HG03108 (cell line): ENCODE results near the gene FAM120B.

Experiments used
- ATAC-seq: cut with Tn5 transposase; IDR thresholded peaks from one replicate; pipeline ENCODE4 v1.9.1; 2021; ENCODE audit warnings: moderate library complexity; ENCODE audit not compliant: unreplicated experiment

The FAM120B gene

DNA sequence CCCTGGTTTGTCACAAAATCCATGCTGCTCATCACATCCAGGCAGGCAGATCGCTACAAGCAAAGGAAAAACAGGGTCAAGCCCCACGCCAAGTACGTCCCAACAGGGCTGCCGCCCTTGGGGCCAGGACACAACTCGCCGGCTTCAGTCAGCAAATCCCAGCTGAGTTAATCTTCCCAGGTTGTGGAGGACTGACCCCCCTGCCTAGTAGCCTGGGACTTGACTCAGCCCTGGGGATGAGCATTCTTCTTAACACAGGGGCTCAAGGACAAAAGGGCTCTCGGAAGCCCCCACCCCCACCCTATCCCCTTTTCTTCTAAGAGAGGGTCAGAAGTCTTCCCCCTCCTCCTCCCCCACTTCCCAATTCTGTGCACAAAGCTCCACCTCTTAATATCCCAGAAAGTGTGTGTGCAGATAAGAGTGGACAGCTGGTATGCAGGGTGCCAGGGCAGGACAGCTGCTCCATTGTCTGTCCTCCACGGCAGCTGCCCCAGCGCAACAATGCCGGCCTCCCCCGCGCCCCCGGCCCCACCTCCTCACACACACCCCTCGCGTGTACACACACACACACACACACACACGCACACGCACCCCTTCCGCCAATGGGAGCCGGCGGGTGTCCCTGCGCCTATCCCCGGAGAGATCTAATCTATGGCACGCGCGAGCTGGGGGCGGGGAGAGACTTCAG lies 20.2 kb upstream of the FAM120B start:
- no peak for ATAC-seq

DNA sequence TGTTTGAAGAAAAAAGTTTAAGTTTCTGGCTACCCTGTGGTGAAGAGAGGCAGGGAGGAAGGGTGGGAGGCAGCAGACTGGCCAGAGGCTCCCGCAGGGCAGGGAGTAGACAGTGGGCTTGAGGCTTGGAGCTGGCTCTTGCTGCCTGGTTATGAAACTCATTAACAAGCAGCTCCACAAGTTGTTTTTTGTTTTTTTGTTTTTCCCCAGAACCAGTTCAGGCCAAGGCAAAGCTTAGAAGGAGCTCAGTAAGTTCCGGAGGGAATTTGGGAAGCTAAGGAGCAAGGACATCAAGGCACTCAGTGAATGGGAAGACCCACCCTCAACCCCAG lies 19.7 kb upstream of the FAM120B start:
- no peak for ATAC-seq

DNA sequence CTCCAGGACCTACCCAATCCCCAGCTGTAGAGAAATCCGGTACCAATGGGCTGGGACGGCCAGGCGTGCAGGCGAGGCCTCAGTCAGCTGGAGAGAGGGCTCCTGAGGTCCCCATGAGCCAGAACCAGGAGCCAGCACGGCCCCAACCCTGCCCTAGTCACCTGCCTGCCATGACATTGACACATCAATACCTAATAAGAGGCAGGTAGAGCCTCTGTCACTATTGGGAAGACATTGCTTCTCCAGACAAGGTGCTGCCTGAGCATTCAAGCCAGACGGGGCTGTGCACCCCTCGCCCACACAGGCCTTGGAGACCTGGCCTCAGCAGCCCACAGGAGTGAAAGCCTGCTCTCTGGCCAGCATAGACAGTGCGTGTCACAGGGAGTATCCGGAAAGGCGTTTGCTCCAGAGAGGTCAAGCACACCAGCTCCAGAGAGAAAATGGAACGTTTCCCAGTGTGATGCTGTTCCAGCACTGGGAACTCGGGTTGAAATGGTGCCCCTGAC lies 19.1 kb upstream of the FAM120B start:
- no peak for ATAC-seq

DNA sequence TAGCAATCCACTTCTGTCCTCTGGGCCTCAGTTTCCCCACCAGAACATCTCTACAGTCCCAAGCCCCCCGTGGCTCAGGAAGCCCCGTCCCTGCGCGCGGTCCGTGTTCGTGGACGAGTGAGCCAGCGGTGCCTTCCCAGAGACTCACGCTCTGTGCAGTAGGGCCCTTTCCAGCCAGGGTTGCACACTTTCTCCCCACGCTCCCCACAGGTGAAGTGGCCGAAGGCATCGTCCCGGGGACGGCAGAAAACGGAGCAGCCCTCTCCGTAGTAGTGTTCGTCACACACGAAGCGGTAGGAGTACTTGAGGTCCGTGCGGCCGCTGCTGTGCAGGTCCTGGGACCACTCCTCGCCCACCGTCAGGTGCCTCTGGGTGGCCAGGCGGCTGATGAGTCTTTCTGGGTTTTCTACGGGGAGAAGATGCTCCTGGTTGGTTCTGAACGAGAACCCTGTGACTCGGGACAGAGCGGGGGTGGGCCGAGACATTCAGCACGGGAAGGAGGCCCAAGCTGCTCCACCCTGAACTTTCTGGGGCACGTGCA lies 18.4 kb upstream of the FAM120B start:
- no peak for ATAC-seq

DNA sequence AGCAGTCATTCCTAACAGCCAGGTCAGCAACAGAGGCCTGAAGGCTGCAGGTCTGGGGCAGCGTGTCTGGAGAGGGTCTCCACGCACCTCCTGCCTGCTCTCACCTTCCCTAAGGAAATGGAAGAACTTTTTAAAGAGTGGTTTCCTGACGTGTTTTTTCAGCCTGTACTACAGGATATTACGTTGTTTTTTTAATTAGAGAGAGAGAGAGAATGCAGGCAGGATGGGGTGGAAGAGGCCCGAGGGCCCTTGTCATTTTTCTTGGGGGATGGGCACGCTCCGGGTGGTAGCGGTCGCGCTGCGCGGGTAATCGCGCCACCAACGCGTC lies 17.7 kb upstream of the FAM120B start:
- ATAC-seq, result no peak

DNA sequence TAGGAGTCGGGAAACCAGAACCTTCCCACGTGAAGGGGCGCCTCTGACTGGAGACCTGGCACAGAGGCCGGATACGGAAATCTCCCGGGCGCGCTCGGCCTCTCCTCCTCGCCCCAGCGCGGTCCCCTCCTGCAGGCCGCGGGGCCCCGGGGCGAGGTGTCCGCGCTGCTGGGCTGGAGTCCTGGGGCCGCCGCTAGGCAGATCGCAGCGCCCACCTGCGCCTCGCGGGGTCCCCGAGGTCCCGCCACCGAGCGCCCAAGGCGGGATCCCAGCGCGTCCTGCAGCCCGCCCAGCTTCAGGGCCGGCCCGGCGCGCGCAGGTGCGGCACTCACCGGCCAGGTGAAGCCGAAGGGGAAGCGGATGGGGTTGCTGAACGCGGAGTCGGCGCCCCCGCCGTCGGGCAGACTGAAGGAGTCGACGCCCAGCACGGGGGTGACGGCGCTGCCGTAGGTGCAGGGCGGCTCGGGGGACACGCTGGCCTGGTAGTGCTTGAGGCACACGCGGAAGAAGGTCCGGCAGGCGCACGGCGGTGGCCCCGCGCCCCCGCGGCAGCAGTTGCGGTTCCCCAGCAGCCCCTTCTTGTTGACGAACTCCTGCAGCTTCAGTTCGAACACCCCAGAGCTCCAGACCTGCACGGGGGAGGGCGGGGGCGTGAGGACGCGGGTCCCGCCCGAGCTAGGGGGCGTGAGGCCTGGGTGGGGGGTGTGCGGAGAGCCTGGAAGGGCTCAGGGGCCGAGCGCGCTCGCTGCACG lies 17.2 kb upstream of the FAM120B start:
- ATAC-seq, result no peak

DNA sequence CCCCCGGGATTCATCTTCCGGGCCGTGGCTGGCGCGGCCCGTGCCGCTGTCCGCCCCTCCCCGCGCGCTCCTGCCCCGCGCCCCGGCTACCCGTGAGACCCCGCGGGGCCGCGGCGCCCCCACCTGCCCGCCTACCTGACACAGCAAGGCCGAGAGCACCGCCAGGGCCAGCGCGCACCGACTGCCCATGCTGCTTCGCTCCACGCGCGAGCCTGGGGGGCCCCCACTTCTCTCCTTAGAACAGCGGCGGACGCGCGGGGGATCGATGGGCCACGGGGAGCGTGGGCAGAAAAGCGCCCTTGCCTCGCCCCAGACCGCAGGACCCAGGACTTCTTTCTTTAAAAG lies 16.6 kb upstream of the FAM120B start:
- ATAC-seq, result no peak

DNA sequence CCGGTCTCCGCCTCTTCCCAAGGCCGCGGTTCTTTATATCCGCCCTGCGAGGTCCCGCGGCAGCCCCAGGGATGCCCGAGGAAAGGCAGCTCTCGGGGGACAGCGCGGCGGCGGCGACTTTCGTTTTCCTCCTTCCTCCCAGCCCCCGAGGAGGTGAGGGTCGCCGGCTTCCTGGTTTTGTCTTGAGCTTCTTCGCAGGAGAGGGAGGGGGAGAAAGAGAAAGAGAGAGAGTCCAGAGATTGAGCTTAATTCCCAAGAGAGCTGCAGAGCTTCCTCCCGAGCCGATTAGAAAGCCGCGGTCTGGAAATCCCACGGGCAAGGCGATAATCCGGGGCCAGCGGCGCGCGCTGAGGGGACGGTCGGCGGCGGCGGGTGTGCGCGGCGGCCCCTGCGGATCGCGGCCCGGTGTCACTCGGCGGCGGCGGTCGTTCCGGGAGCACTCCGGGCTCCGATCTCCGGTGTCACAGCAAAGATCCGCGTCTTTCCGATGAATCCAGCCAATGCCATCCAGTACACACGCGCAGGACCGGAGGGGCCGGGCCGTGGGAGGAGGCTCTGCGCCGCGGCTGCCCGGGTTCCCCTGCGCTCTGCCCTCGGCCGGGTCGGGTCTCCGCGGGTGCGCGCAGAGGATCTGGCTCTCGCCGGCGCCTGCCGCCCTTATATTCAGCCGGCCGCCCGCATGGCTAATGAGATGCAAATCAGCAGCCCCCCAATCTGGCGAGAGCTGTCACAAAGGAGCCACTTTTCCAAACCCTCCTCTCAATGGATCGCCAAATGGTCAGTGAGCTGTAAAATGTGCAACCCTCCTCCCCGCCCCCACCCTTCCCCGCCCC lies 16.0 kb upstream of the FAM120B start, which contains the start of gene DLL1:
TSS of gene DLL1 (minus strand) at position 783 of the 833 bp plus-strand sequence. CDS start 939 bp downstream, outside the sequence.
- ATAC-seq, result no peak

DNA sequence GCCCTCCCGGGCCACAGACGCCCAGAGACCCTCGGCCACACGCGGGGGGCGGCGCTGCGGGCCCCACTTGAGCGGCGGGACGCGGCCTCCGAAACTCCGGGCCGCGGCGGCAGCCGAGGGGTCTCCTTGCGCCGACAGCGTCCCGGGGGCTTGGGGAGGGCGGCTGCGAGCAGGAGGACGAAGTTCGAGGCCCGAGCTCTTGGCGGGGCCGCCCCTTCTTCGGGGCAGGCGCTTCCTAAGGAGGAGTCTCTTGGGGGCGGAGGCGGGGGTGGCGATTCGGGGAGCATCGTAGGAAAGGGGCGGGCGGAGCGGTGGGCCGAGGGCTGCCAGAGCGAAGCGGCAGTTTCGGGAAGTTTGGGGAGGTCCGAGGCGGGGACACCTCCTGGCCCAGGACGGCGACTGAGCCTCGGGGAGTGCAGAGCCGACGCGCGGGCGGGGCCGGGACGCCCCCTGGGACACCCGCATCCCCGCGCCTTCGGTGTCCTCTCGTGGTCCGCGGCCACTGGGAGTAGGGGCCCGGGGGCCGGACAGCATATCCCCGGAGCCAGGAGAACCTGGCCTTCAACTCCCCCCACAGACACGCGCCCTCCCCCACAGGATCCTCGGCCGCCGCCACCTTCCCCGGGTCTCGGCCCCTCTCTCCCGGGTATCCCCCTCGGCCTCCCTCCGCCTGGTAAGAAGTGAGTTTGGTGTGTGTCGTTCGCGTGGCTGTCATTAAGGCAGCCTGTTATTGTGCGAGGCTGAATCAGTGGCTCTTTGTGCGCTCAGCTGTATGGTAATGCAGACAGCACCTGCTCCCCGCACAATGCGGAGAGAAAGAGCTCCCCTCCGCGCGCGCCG lies 15.1 kb upstream of the FAM120B start:
- no peak for ATAC-seq

DNA sequence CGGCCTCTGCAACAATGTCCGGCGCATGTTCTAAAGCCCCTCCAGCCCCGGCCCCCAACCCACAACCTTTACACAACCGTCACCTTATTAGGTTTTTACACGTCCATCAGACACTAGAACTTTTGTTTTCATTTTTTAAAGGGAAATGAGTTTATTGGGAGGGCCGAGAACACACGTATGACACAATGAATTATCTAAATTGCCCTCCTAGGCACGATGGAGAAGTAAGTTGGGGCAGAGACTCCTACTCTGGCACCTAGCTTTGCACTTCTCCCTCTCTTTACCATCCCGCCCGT lies 14.5 kb upstream of the FAM120B start:
- no peak for ATAC-seq

DNA sequence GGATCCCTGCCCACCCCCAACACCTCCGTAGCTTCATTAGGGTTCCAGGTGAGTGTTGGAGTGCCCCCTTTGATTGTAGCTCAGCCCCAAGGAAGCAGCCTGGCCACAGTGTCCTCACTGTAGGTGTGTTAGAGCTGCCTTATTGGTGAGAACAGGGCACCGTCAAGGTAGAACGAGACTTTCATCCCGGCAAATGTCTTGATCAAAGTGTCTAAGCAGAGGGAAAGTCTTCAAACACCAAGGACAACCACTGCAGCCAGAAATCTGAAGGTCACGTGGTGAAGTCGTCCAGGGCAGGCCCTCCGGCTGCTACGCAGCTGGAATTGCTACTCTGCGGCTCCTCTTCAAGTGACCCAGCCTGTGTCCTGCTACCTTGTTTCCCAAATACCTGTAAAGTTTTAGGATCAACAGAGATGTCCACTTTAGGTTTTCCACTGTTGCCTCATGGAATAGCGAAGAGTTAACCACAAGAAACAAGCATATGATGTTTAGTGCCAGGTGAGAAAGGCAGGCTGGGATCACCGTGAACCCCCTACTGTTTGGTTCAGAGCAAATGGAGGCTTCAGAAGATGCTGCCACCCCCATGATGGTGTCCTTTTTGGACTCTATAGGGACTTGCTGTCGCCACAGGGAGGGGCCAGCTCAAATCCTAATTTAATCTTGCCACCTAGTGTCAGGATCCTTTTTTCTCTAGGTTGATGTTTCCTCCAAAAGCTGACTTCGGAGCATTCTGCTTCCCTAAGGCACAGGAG lies 14.0 kb upstream of the FAM120B start:
- no peak for ATAC-seq

DNA sequence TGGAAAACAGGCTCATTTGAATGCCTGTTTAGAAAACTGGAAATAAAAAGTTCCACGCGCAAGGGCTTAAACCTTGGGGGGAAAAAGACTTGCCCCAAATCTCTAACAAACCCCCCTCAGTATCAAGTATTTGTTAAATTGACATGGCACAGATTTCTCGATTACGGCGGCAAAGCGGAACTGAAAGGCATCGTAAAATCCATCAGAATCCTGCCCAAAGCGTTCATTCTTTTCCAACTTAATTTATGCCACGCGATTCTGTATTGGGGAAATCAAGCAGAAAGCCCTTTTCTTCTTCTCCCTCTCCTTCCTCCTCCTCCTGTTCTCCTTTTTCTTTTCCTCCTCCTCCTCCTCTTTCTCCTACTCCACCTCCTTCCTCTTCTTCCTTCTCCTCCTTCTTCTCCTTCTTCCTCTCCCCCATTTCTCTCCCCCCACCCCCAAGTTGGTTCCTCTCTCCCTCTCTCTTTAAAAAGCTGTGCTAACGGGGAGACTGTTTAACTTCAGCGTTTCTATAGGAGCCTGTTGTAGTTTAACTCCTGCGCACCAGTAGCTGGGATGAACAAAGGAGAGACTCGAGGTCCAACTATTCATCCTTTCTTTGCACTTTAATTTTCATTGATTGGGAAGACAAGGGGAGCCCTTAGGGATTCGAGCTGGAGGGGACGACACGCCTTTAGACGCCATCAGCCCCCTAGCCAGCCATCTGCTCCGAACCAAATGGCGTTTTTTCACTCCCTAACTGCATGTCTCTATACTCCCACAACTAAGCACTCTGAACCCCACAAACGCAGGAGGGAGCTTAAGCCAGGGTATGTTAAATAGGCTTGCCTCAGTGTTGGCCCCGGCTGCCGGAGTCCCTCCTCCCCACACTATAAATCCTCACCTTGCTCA lies 13.0 kb upstream of the FAM120B start:
- no peak for ATAC-seq

DNA sequence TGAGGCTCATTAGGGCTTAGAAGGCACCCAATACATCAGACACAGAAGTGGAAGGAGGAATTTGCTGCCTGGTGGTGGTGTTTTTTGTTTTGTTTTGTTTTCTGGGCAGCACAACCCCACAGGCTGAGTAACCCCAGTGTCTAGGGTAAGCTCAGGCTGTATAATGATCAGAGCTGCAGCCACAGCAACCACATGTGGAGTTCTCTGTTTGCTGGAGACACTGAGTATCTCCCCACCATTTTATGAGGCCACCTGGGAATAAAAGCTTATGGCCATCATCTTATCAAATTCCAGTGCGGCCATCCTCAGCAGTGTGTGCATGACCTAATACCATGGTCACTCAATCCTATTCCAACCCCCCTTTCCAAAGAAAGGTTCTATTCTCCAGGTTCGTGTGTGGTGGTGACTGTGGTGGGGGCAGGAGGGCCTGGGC lies 12.2 kb upstream of the FAM120B start:
- no peak for ATAC-seq

DNA sequence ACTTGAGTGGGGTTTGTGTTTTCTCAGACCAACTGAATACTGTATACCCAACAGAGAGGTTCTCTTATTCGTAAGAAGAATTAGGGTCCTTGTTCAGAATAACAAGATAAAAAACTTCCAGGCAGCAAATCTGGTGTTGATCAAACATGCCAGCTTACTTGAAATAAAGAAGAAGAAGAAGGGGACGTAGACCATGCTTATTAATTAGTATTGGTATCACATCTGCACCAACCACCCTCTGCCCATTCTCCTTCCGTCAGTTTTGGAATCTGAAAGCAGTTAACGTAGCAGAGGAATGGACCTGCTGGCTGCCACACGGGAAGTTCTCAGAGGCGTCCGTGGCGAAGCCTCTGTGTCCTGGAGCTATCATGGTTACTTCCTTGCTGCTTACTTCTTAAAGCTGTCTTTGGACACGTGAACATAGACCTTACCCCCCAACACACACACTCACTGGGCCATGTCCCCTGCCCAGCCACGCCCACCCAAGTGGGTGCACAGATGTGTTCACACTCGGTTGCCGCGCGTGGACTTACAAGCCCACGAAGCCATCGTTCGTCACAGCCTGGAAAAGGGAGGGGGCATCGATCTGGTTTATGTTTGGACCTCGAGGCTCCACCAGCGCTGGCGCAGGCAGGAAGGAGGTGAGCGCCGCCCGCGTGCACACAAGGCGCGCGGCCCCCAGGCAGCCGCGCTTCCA lies 11.6 kb upstream of the FAM120B start:
- ATAC-seq, result no peak

DNA sequence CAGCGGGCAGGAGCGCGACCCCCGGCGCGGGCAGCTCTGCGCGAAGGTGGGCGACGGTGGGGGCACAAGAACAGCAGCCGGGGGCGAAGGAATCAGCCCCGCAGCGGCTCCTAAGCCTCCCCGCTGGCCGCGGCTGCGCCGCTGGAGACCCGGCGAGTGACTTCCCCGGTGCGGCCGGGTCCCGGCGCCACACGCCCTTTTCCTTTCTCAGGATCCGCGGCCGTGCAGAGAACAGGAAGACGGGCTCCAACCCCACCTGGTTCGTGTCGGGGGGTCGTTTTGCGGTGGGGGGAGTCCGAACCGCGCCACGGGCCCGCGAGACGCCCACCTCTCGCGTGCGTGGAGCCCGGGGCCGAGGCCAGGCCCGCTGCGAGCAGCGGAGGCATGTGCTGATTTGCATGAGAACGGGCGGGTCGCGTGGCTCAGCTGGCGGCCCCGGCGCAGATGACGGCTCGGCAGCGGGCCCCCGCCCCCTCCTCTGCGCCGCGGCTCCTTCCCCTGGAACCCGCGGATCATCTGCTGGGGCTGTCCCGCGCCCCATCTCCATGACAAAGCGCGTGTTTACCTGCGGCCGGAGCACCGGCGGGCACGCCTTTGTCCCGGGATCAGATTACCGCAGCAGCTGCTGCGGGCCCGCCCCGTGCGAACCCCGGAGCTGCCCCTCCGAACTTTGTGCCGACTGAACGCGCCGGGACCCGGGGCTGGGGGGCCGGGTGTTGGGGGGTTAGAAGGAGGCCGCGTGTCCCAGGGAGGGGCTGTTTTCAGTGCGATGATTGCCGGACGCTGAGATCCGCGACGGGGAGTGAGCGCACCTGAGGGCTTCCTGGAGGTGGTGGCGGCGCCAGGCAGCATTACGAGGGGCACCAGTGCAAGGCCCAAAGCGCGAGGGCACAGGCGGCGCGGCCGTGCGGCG lies 10.8 kb upstream of the FAM120B start:
- peak; percentile 47 for ATAC-seq

DNA sequence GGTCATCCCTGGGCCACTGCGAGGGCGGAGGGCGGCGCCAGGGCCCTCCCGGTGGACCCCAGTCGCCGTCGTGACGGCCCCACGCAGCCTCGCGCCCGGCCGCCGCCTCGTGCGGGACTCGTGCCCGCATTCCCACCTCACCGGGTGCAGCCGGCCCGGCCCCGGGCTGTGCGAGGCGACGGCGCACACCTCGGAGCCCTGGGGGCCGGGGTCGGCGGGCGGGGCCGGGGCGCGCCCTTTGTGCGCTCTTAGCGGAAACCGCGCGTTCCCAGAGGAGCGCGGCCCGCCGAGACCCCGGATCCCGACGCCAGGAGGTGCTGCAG lies 10.2 kb upstream of the FAM120B start:
- ATAC-seq, result no peak

DNA sequence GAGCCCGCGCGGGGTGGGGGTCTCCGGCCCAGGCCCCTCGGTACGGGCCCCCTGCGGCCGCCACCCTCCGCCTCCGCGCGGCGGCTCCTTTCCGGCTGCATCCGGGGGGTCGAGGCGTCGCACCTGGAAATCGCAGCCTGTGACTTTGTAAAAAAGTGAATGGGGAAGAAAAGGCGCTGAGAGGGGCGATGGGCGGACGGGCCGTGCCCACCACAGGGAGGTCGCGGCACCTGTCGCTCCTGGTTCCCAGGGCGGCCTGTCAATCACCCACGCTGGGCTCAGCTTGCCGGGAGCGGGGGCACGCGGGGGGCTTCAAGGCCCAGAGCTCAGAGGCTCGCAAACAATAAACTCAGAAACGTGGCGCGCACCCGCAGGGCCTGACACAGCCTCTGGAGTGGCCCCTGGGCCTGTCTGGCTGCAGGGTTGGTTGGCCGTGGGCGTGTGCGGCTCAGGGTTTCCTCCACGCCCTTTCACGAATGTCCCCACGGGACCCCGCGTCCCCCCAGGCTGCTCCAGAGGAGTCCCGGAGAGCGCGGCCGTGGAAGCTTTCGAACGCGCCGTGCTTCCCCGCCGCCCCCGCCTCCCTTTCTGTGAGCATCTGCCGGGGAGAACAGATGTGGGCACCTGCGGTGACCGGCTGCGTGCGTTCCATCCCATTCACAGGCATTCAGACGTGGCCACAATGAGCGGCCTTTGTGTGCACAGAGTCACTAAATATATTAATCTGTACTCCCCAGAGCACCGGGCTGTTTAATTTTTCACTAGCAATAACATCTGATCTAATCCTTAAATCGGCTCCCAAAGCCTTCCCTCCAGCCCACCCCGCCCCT lies 9.6 kb upstream of the FAM120B start:
- ATAC-seq, result no peak
